SK-N-SH (cell line): ENCODE results near the gene GPATCH4. TPM values are rescaled to one million over a fixed set of nuclear protein-coding genes. Genes with fewer than 3 reads are reported as not detected.

Experiments
- CTCF ChIA-PET: fragments of 300-600, 350-600 bp; formaldehyde crosslinking; extraction: SDS; loops from one replicate; lab custom pipeline; 2021; lab: Yijun Ruan, JAX
- POLR2A ChIA-PET: fragments of 350-600 bp; sonication (Branson Sonifier 250); formaldehyde crosslinking; extraction: SDS; loops from one replicate; lab custom pipeline; 2020; ENCODE audit warnings: antibody characterized with exemption, inconsistent platforms; lab: Yijun Ruan, JAX
- DNase-seq: peaks from one replicate; pipeline ENCODE4 v3.0.0; 2012
- H2AFZ ChIP-seq: fragments of 200-600 bp; sonication (generic); 2 replicates; pipeline ENCODE4 v1.8.1; 2016; ENCODE audit warnings: antibody characterized with exemption, mild to moderate bottlenecking, low read depth
- H3F3A ChIP-seq: fragments of 200-600 bp; sonication (generic); replicated peaks from 2 replicates; pipeline ENCODE3; 2016; ENCODE audit warnings: antibody characterized with exemption, mild to moderate bottlenecking; ENCODE audit not compliant: insufficient read depth
- H3K27ac ChIP-seq, 2 experiments: fragments of 200-500 bp in 1 of 2; fragments of 200-600 bp in 1 of 2; sonication (Bioruptor generic) in 1 of 2; sonication (generic), shearing (Covaris generic) in 1 of 2; 2 replicates each; pipeline versions ENCODE4 v1.5.1 to v1.6.1; 2014 to 2016; ENCODE audit warnings: low read depth in 2 of 2, inconsistent platforms in 1 of 2, low read length in 1 of 2, mild to moderate bottlenecking in 1 of 2, mixed read lengths in 1 of 2
- H3K27me3 ChIP-seq: fragments of 200-600 bp; sonication (generic), shearing (Covaris generic); 2 replicates; pipeline ENCODE4 v1.6.1; 2016; ENCODE audit warnings: mixed run types; ENCODE audit not compliant: insufficient read depth
- H3K36me3 ChIP-seq, 2 experiments: fragments of 200-500 bp in 1 of 2; fragments of 200-600 bp in 1 of 2; sonication (Bioruptor generic) in 1 of 2; sonication (generic) in 1 of 2; replicated peaks in 1 of 2; 2 replicates each; pipeline versions ENCODE3 to v1.5.1; 2014 to 2016; ENCODE audit warnings: low read length in 1 of 2, mild to moderate bottlenecking in 1 of 2; ENCODE audit not compliant: insufficient read depth in 2 of 2, control insufficient read depth in 1 of 2
- H3K4me1 ChIP-seq, 2 experiments: fragments of 200-500 bp in 1 of 2; fragments of 200-600 bp in 1 of 2; sonication (Bioruptor generic) in 1 of 2; sonication (generic), shearing (Covaris generic) in 1 of 2; 2 replicates each; pipeline versions ENCODE4 v1.5.1 to v1.6.1; 2014 to 2016; ENCODE audit warnings: low read depth in 1 of 2, low read length in 1 of 2, mixed run types in 1 of 2; ENCODE audit not compliant: insufficient read depth in 2 of 2, control insufficient read depth in 1 of 2
- H3K4me2 ChIP-seq: fragments of 200-600 bp; sonication (generic), shearing (Covaris generic); 2 replicates; pipeline ENCODE4 v1.6.1; 2017; ENCODE audit warnings: mixed run types
- H3K4me3 ChIP-seq, 2 experiments: fragments of 200-500 bp in 1 of 2; fragments of 200-600 bp in 1 of 2; sonication (Bioruptor generic) in 1 of 2; sonication (generic), shearing (Covaris generic) in 1 of 2; 2 replicates each; pipeline versions ENCODE4 v1.5.1 to v1.8.1; 2014 to 2016; ENCODE audit warnings: low read depth in 2 of 2, inconsistent platforms in 1 of 2, low read length in 1 of 2, mild to moderate bottlenecking in 1 of 2, mixed read lengths in 1 of 2, moderate library complexity in 1 of 2
- H3K79me2 ChIP-seq: fragments of 200-600 bp; sonication (generic); 2 replicates; pipeline ENCODE4 v1.8.1; 2017; ENCODE audit warnings: mild to moderate bottlenecking; ENCODE audit not compliant: insufficient read depth
- H3K9ac ChIP-seq: fragments of 200-600 bp; sonication (generic); 2 replicates; pipeline ENCODE4 v1.6.1; 2017; ENCODE audit warnings: mixed run types
- H3K9me2 ChIP-seq: fragments of 200-600 bp; sonication (generic); 2 replicates; pipeline ENCODE4 v1.6.1; 2017; ENCODE audit warnings: mixed run types
- H3K9me3 ChIP-seq: fragments of 200-600 bp; sonication (generic); 2 replicates; pipeline ENCODE4 v1.6.1; 2017; ENCODE audit warnings: mixed run types, mild to moderate bottlenecking, moderate library complexity
- H4K20me1 ChIP-seq: fragments of 200-600 bp; sonication (generic); 2 replicates; pipeline ENCODE4 v1.6.1; 2017; ENCODE audit warnings: mild to moderate bottlenecking, mixed run types; ENCODE audit not compliant: insufficient read depth
- CHD2 ChIP-seq: fragments of 150-350 bp; IDR thresholded peaks from 2 replicates; pipeline ENCODE4 v1.6.1; 2018; ENCODE audit warnings: low read length; ENCODE audit not compliant: partially characterized antibody
- CTCF ChIP-seq: fragments of 200-600 bp; sonication (generic); IDR thresholded peaks from 2 replicates; pipeline ENCODE4 v1.6.1; 2017; ENCODE audit warnings: antibody characterized with exemption, mild to moderate bottlenecking, moderate library complexity
- EP300 ChIP-seq, 2 experiments: IDR thresholded peaks; 2 replicates each; pipeline versions ENCODE4 v1.4.0 to v1.6.1; 2012; ENCODE audit warnings: borderline replicate concordance in 1 of 2, low read depth in 1 of 2, low read length in 1 of 2
- GABPA ChIP-seq: IDR thresholded peaks from 2 replicates; pipeline ENCODE4 v1.4.0; 2012; ENCODE audit warnings: low read depth, mild to moderate bottlenecking
- IRF3 ChIP-seq: fragments of 150-350 bp; IDR thresholded peaks from 2 replicates; pipeline ENCODE4 v1.6.1; 2016; ENCODE audit warnings: mild to moderate bottlenecking, low read depth, low read length
- JUND ChIP-seq: IDR thresholded peaks from 2 replicates; pipeline ENCODE4 v1.4.0; 2012
- MAX ChIP-seq: IDR thresholded peaks from 2 replicates; pipeline ENCODE4 v1.4.0; 2012; ENCODE audit warnings: low read depth
- MXI1 ChIP-seq: IDR thresholded peaks from 2 replicates; pipeline ENCODE4 v1.6.1; 2012; ENCODE audit warnings: mild to moderate bottlenecking, low read depth, low read length, improper control_type of control experiment
- NFIC ChIP-seq: IDR thresholded peaks from 2 replicates; pipeline ENCODE4 v1.4.0; 2012; ENCODE audit warnings: borderline replicate concordance
- PBX3 ChIP-seq: IDR thresholded peaks from 2 replicates; pipeline ENCODE4; 2012
- RAD21 ChIP-seq: IDR thresholded peaks from 2 replicates; pipeline ENCODE4 v1.6.1; 2012; ENCODE audit warnings: mild to moderate bottlenecking, low read length
- RCOR1 ChIP-seq: fragments of 150-350 bp; IDR thresholded peaks from 2 replicates; pipeline ENCODE4 v1.6.1; 2017; ENCODE audit warnings: antibody characterized with exemption, low read length
- TAF1 ChIP-seq: IDR thresholded peaks from 2 replicates; pipeline ENCODE4 v1.6.1; 2012; ENCODE audit warnings: low read depth, mild to moderate bottlenecking, low read length, moderate library complexity, borderline replicate concordance
- USF1 ChIP-seq: IDR thresholded peaks from 2 replicates; pipeline ENCODE4 v1.4.0; 2012; ENCODE audit warnings: low read depth, borderline replicate concordance
- YY1 ChIP-seq: IDR thresholded peaks from 2 replicates; pipeline ENCODE4 v1.4.0; 2012; ENCODE audit warnings: low read depth, mild to moderate bottlenecking
- ZBTB33 ChIP-seq: IDR thresholded peaks from 2 replicates; pipeline ENCODE4 v1.4.0; 2012; ENCODE audit warnings: low read depth, borderline replicate concordance
- WGBS: methylation state at CpG from one replicate; pipeline ENCODE4 v1.1.6; 2017; ENCODE audit warnings: low lambda C conversion rate; 5-methylcytosine and 5-hydroxymethylcytosine counted together
- polyA plus RNA-seq, 3 experiments: library from polyadenylated mRNA; depleted of rRNA; stranded (reverse); fragments of >200 nt; gene quantifications; 2 replicates each; pipeline ENCODE4 v1.2.3, GENCODE V29; 2012

Gene GPATCH4
- polyA plus RNA-seq, 1 of the 3 experiments (the other 2 are of a cell fraction) = 36.6 TPM

GRCh38 chr1:156645056-156645455 lies 43.8 kb upstream of the GPATCH4 start (continued):
- TF ChIP-seq CTCF (no peak), YY1 (no peak), USF1 (no peak), RCOR1 (no peak), EP300 (IDR thresholded peaks at IDR 0.05; ENCODE audit: borderline replicate concordance in 1 of 2, low read depth in 1 of 2, low read length in 1 of 2) (no peak), MAX (no peak), RAD21 (no peak), PBX3 (no peak)
- TF ChIP-seq, all 33 proteins: peak for 0

- ChIA-PET POLR2A (no interaction called here), CTCF (interaction anchor here (0.8 to 17.8 kb wide), 6 partner anchors 14 to 81 kb away, joined by 3 to 252 read pairs (median 7); no protein-coding TSS in a partner anchor)
Observed at GRCh38 chr1:156644640-156645039, 43.4 kb upstream of the GPATCH4 start.

GRCh38 chr1:156644146-156644545 lies 42.9 kb upstream of the GPATCH4 start:
- H3K4me1 ChIP-seq = peaks cover 0 to 21% of the 10 kb centered on the region in 2 experiments; a peak in 1 of 4 replicates
- no peaks in the 10 kb centered on the region for H4K20me1 ChIP-seq
- no peak overlapping the region for H3K9ac ChIP-seq
- H3K36me3 ChIP-seq = no peaks in the 10 kb centered on the region
- H3K9me2 ChIP-seq = no peaks in the 10 kb centered on the region
- DNase-seq = no peak
- ChIA-PET POLR2A (interaction anchor here (1.0 kb wide), 1 partner anchor 143 kb away, joined by 3 read pairs; the partner anchor contains the start of gene MEF2D), CTCF (interaction anchor here (0.6 to 17.8 kb wide), 9 partner anchors 14 to 82 kb away, joined by 3 to 252 read pairs (median 3); partner anchors contain the start of genes HAPLN2 and NES)
- H2AFZ ChIP-seq = no peak overlapping the region
- peaks cover 16% of the 10 kb centered on the region for H3K27me3 ChIP-seq
- H3F3A ChIP-seq = peaks cover 5% of the 10 kb centered on the region
- no peaks in the 10 kb centered on the region for H3K9me3 ChIP-seq
- no peak overlapping the region for H3K4me2 ChIP-seq
- H3K4me3 ChIP-seq = no peak overlapping the region
- H3K79me2 ChIP-seq = no peaks in the 10 kb centered on the region
- no peak overlapping the region for H3K27ac ChIP-seq
- 70% methylated on average over 2 of the region's 3 CpGs for WGBS
- no peak for TF ChIP-seq IRF3
- TF ChIP-seq CTCF = no peak
- no peak for TF ChIP-seq MXI1
- TF ChIP-seq CHD2 = no peak
- no peak for TF ChIP-seq TAF1
- no peak for TF ChIP-seq GABPA
- TF ChIP-seq ZBTB33 = no peak

More at GRCh38 chr1:156644640-156645039, 43.4 kb upstream of the GPATCH4 start:
- Histone ChIP-seq H3K9me3 (no peaks in the 10 kb centered on the region), H4K20me1 (no peaks in the 10 kb centered on the region), H3K36me3 (no peaks in the 10 kb centered on the region), H3K79me2 (no peaks in the 10 kb centered on the region), H3K27ac (no peak overlapping the region), H3K9me2 (no peaks in the 10 kb centered on the region), H3K4me2 (no peak overlapping the region), H3K4me3 (no peak overlapping the region), H2AFZ (no peak overlapping the region), H3K9ac (no peak overlapping the region), H3K4me1 (peaks cover 0 to 16% of the 10 kb centered on the region in 2 experiments; a peak in 1 of 4 replicates), H3K27me3 (peaks cover 12% of the 10 kb centered on the region), H3F3A (peaks cover 5% of the 10 kb centered on the region)
- TF ChIP-seq RAD21 = no peak
- TF ChIP-seq JUND = no peak
- no peak for TF ChIP-seq NFIC
- no peak for TF ChIP-seq RCOR1
- WGBS = 50% methylated on average over 1 of the region's 1 CpG
- DNase-seq = no peak
